ENCODE data around the gene CEACAM16. TPM values are rescaled to one million over a fixed set of nuclear protein-coding genes. Genes with fewer than 3 reads are reported as not detected.

Gene CEACAM16
- total RNA-seq, 1 experiment from 2014 or later, result not detected

GRCh38 chr19:44759083-44759804, 60.3 kb downstream of the CEACAM16 start:
- no peak for DNase-seq (ENCODE audit: low read depth)

Other genes starting within 250 kb of the CEACAM16 start
- 10.4 and 17.2 TPM in 2 replicates for gene ZNF180, start 198.6 kb upstream of the CEACAM16 start, total RNA-seq (2014; rRNA removed; shearing (Covaris generic))
- not detected in 2 replicates for gene CEACAM20, start 169.5 kb upstream of the CEACAM16 start, total RNA-seq (2014; rRNA removed; shearing (Covaris generic))
- 0.22 and 0.81 TPM in 2 replicates for gene IGSF23, start 85.6 kb upstream of the CEACAM16 start, total RNA-seq (2014; rRNA removed; shearing (Covaris generic))
- gene PVR, start 55.2 kb upstream of the CEACAM16 start, total RNA-seq (2014; rRNA removed; shearing (Covaris generic)), result 95.2 and 146 TPM in 2 replicates
- gene CEACAM19, start 27.7 kb upstream of the CEACAM16 start, total RNA-seq (2014; rRNA removed; shearing (Covaris generic)), result 1.2 and 1.8 TPM in 2 replicates
- 6.8 and 21.6 TPM in 2 replicates for gene BCL3, start 49.6 kb downstream of the CEACAM16 start, total RNA-seq (2014; rRNA removed; shearing (Covaris generic))
- not detected in 2 replicates for gene CBLC, start 78.7 kb downstream of the CEACAM16 start, total RNA-seq (2014; rRNA removed; shearing (Covaris generic))
- gene BCAM, start 110.0 kb downstream of the CEACAM16 start, total RNA-seq (2014; rRNA removed; shearing (Covaris generic)), result 23.3 and 49.5 TPM in 2 replicates
- 136 and 161 TPM in 2 replicates for gene NECTIN2, start 147.1 kb downstream of the CEACAM16 start, total RNA-seq (2014; rRNA removed; shearing (Covaris generic))
- gene TOMM40, start 192.1 kb downstream of the CEACAM16 start, total RNA-seq (2014; rRNA removed; shearing (Covaris generic)), result 100 and 113 TPM in 2 replicates
- gene APOE, start 206.6 kb downstream of the CEACAM16 start, total RNA-seq (2014; rRNA removed; shearing (Covaris generic)), result 1.6 and 3.5 TPM in 2 replicates
- gene APOC1, start 215.5 kb downstream of the CEACAM16 start, total RNA-seq (2014; rRNA removed; shearing (Covaris generic)), result 1.4 and 5.4 TPM in 2 replicates
- gene APOC4, start 243.1 kb downstream of the CEACAM16 start, total RNA-seq (2014; rRNA removed; shearing (Covaris generic)), result not detected in 2 replicates
- gene APOC2, start 246.9 kb downstream of the CEACAM16 start, total RNA-seq (2014; rRNA removed; shearing (Covaris generic)), result not detected in 2 replicates